Transverse colon (tissue), 4 donors: ENCODE results near the gene PTPRJ.

Source experiments
- CTCF ChIP-seq, 5 experiments: fragments of 200-600 bp in 3 of 5; fragments of 450-650 bp in 2 of 5; sonication (generic) in 3 of 5; IDR thresholded peaks; 1 replicate in 2 of 5; 2 replicates in 3 of 5; pipeline ENCODE4 v1.5.1; 2016 to 2017; ENCODE audit warnings: antibody characterized with exemption in 5 of 5, inconsistent platforms in 3 of 5, mild to moderate bottlenecking in 2 of 5, moderate library complexity in 1 of 5
- EP300 ChIP-seq: sonication (generic); formaldehyde crosslinking; IDR thresholded peaks from one replicate; pipeline ENCODE4 v1.6.1; 2017; ENCODE audit warnings: antibody characterized with exemption, low read depth
- POLR2A ChIP-seq: fragments of 450-650 bp; IDR thresholded peaks from one replicate; pipeline ENCODE4 v1.6.1; 2016; ENCODE audit warnings: antibody characterized with exemption, mild to moderate bottlenecking, moderate library complexity
- POLR2AphosphoS5 ChIP-seq, 3 donors: sonication (generic); formaldehyde crosslinking; IDR thresholded peaks; one replicate each; pipeline ENCODE4 v1.6.1; 2016; ENCODE audit warnings: antibody characterized with exemption in 3 of 3

DNA sequence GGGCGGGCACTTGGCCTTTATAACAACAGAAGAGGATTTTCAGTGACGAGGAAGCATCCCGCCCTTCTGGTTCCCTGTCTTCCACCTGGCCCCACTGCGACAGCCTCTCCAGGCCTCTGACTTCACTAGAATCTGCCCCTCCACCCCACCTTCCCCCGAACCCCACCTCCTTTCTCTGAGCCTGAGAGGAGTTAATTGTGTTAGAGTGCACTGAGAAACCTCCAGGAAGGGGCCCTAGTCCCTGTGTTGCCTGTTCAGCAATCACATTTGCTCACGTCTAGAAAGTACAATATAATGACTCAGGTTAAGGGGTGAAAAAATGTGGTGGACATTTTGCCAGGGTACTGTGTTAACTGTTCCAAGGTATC, 38.8 kb downstream of the PTPRJ start:
- no peak for TF ChIP-seq POLR2AphosphoS5 (IDR thresholded peaks at IDR 0.05)
- no peak for TF ChIP-seq CTCF (IDR thresholded peaks at IDR 0.05)
- TF ChIP-seq EP300 = no peak
- no peak for TF ChIP-seq POLR2A
